GM12865 (cell line): ENCODE results near the gene CST7.

Source experiments
- DNase-seq: peaks from one replicate; pipeline ENCODE4 v3.0.0; 2010; ENCODE audit warnings: low read depth
- H3K4me3 ChIP-seq: 2 replicates; pipeline ENCODE4 v1.5.1; 2011; ENCODE audit warnings: mild to moderate bottlenecking, low read depth, low read length, control low read depth
- CTCF ChIP-seq: IDR thresholded peaks from 2 replicates; pipeline ENCODE4 v1.5.1; 2011; ENCODE audit warnings: low read length, control low read depth, low read depth, inconsistent platforms; ENCODE audit not compliant: insufficient read depth; ENCODE audit errors: missing control alignments

CST7 gene

GRCh38 chr20:24933266-24933908 lies 15.7 kb upstream of the CST7 start:
- TF ChIP-seq CTCF: no peak
- no peak overlapping the region for H3K4me3 ChIP-seq
- DNase-seq: no peak

GRCh38 chr20:24934101-24934661 lies 14.9 kb upstream of the CST7 start:
- no peak for DNase-seq
- H3K4me3 ChIP-seq: no peak overlapping the region
- no peak for TF ChIP-seq CTCF

- no peak for DNase-seq
- H3K4me3 ChIP-seq: no peak overlapping the region
- no peak for TF ChIP-seq CTCF
Measured at GRCh38 chr20:24934716-24935115, 14.4 kb upstream of the CST7 start.

GRCh38 chr20:24935140-24935539 lies 13.9 kb upstream of the CST7 start:
- no peak for DNase-seq
- no peak for TF ChIP-seq CTCF
- H3K4me3 ChIP-seq: no peak overlapping the region

GRCh38 chr20:24935766-24936525 lies 13.1 kb upstream of the CST7 start:
- H3K4me3 ChIP-seq: no peak overlapping the region
- no peak for TF ChIP-seq CTCF
- no peak for DNase-seq

- no peak for TF ChIP-seq CTCF
- H3K4me3 ChIP-seq: no peak overlapping the region
- no peak for DNase-seq
Measured at GRCh38 chr20:24936526-24937407, 12.3 kb upstream of the CST7 start.
